A204.1 (cell line): ENCODE measurements around the gene TNP2.

Experiments used
- FAIRE-seq: peaks from 2 replicates; lab custom pipeline; 2012; peaks lifted over from hg19 to GRCh38; lab: Jason Lieb, UNC

The TNP2 gene

GRCh38 chr16:11255737-11256660 lies 13.1 kb downstream of the TNP2 start, which contains the start of gene SOCS1:
Gene SOCS1, minus strand, starts transcription at chr16:11256204. Its CDS starts 726 bp downstream, at chr16:11255478.
- FAIRE-seq: no peak

DNA sequence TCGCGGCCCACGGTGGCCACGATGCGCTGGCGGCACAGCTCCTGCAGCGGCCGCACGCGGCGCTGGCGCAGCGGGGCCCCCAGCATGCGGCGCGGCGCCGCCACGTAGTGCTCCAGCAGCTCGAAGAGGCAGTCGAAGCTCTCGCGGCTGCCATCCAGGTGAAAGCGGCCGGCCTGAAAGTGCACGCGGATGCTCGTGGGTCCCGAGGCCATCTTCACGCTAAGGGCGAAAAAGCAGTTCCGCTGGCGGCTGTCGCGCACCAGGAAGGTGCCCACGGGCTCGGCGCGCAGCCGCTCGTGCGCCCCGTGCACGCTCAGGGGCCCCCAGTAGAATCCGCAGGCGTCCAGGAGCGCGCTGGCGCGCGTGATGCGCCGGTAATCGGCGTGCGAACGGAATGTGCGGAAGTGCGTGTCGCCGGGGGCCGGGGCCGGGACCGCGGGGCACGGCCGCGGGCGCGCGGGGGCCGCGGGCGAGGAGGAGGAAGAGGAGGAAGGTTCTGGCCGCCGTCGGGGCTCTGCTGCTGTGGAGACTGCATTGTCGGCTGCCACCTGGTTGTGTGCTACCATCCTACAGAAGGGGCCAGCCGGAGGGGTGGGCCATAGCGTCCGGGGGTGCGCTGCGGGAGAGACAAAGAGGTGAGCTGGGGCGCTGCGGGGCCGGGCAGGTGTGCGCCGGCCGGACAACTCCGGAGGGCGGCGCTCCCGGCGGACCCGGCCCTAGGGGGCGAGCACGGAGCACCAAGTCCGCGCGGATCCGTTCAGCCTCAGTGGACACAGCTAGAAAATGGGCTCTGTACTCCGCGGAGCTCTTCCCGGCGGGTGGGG lies 14.0 kb downstream of the TNP2 start:
- no peak for FAIRE-seq

DNA sequence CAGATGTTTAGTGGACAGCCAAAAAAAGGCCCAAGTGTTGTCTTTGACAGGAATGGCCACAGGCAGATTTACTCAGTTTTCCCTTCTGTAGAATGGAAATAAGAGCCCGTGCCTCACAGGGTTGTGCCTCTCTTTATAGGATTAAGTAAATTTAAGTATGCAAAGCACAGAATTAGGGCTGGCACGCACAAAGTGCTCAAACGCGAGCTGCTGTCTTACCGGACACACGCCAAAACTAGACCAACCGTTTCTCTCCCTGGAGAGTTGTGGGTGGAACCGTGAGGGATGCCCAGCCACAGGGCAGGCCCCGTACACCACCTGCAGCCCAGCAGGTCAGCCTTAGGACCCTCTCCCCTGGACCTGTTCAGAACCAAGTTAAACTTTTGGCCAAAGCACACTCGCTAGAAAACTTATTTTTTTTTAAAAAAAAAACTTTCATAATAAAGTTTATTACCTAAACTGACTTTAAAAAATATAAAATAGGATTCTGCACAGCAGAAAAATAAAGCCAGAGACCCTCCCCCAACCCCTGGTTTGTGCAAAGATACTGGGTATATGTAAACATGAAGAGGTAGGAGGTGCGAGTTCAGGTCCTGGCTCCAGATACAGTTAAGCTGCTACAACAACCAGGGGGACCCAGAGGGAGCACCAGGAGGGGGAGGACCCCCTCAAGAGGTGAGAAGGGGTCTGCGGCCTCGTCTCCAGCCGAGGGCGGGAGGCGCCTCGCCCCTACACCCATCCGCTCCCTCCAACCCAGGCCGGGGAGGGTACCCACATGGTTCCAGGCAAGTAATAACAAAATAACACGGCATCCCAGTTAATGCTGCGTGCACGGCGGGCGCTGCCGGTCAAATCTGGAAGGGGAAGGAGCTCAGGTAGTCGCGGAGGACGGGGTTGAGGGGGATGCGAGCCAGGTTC lies 14.9 kb downstream of the TNP2 start:
- FAIRE-seq: no peak

DNA sequence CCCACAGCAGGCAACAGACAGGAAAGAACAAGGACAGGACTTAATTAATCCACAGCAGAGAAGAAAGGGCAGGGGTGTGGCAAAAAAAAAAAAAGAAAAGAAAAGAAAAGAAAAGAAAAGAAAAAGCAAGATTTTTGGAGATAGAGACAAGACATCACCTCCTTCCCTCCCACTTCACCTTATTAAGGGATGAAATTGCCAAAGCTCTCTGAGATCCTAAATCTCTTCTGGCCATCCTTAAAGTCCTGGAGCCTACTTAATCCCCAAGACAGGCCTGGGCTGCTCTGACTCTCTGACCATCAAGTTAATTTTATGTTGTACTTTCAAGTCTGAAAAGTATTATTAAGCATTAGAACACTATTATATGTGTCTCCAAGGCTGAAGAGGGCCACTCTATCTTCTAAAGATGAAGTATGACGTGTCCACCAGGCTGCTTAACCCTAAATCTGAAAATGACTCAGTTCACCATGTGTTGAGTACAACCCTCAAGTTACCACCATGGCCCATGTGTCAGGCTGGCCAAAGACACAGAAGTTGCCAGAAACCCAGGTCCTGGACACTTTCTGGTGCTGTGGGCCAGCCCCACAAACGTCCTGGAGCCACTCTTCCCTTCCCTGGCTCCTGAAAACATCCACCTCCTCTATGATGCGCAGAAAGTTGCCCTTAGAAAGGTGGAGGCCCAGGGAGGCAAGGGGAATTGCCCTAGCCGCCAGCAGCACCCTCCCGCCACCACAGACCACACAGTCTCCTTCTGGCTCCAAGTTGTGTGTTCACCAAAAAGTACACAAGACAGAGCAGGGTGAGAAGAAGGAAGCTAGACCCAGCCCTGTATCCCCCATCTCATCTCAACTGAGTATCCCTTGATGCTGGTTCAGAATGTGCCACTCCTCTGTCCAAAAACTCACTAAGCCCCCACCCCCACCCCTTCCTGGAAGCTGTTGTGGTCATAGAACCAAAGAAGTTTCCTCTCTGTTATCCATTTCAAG lies 15.8 kb downstream of the TNP2 start:
- no peak for FAIRE-seq

GRCh38 chr16:11252482-11252931 lies 16.6 kb downstream of the TNP2 start:
- no peak for FAIRE-seq

- no peak for FAIRE-seq
Observed at GRCh38 chr16:11251525-11252481, 17.3 kb downstream of the TNP2 start.

DNA sequence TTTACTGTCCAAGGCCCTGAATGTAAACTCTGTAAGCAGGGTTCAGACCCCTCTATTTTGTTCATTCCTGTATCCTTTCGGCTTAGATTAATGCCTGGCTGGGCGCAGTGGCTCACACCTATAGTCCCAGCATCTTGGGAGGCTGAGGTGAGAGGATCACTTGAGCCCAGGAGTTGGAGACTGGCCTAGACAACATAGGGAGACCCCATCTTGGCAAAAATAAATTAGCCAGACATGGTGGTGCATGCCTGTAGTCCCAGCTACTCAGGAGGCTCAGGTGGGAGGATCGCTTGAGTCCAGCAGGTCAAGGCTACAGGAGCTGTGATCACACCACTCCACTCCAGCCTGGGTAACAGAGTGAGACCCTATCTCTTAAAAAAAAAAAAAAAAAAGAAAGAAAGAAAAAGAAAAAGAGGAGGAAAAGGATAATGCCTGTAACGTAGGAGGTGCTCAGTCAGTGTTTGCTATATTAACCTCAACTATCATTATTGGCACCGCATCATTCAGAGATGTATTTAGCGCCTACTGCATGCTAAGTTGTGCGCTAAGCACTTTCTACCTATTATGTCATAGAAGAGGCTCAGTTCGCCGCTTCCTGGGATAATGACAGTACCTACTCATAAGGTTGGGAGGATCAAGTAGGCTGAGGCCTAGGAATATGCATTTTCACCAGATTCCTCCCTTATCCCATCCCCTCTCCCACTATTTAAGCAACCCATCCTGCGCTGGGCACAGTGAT lies 18.2 kb downstream of the TNP2 start:
- no peak for FAIRE-seq

GRCh38 chr16:11250091-11250785 lies 18.9 kb downstream of the TNP2 start:
- no peak for FAIRE-seq

- FAIRE-seq: no peak
Observed at GRCh38 chr16:11249233-11250061, 19.7 kb downstream of the TNP2 start.

DNA sequence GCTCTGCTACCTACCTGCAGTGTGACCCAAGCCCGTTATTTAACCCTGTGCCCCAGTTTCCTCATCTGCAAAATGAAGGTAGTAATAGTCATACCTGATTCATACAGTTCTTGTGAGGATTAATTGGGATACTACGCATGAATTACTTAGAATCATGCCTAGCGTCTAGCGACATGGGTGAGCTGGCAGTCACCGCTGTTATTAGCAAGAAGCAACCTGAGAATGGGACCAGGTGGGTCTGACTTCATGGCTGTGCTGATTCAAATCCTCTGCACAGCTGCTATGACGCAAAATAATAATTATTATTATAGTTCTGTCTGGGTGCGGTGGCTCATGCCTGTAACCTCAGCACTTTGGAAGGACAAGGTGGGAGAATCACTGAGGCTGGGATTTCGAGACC lies 21.0 kb downstream of the TNP2 start:
- FAIRE-seq: no peak

DNA sequence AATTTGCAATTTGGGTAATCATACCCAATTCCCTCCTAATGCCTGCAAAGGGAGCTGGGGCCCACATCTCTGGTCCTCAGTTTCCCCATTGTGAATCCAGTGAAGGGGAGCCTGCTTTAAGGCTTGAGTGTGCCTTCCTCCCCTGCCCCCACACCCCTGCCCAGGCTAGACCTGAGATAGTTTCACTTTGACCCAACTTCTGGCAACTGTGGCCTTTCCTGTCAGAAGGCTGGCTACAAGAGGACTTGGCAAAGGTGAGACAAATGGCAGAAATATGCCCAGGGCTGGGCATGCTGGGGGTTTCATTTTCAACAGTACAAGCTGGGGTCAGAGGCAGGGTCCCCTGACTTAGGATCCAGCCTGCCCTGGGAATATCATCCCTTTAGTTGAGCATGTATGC lies 23.1 kb downstream of the TNP2 start:
- no peak for FAIRE-seq

DNA sequence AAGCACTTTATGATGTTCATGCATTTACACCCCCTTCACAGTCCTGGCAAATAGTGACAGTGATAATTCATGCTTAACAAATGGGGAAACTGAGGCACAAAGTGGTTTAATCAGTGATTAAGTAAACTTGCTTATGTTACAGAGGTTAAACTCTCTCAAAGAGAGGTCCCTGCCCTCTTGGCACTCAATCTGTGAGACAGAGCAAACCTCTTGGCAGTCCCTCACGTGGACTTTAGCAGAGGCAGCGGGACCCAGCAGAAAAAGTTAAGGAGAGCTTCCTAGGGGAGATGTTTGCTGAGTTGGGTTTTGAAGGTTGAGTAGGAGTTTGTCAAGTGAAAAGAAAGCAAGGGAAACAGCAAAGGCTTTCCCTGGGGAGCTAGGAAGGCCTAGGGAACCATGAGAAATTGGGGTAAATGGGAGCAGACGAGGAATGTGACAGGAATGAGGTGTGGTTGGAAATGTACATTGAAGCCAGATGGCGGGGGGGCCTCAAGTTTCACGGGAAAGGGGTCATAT lies 23.8 kb downstream of the TNP2 start:
- no peak for FAIRE-seq

DNA sequence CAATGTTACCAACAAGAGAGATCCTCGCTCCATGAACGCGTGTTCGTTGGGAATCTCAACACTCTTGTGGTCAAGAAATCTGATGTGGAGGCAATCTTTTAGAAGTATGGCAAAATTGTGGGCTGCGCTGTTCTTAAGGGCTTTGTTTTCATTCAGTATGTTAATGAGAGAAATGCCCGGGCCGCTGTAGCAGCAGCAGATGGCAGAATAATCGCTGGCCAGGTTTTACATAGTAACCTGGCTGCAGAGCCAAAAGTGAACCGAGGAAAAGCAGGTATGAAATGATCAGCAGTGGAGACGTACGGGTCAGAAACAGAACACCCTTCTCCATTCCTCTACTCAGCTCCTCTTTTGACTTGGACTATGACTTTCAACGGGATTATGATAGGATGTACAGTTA lies 26.5 kb downstream of the TNP2 start:
- FAIRE-seq: no peak

DNA sequence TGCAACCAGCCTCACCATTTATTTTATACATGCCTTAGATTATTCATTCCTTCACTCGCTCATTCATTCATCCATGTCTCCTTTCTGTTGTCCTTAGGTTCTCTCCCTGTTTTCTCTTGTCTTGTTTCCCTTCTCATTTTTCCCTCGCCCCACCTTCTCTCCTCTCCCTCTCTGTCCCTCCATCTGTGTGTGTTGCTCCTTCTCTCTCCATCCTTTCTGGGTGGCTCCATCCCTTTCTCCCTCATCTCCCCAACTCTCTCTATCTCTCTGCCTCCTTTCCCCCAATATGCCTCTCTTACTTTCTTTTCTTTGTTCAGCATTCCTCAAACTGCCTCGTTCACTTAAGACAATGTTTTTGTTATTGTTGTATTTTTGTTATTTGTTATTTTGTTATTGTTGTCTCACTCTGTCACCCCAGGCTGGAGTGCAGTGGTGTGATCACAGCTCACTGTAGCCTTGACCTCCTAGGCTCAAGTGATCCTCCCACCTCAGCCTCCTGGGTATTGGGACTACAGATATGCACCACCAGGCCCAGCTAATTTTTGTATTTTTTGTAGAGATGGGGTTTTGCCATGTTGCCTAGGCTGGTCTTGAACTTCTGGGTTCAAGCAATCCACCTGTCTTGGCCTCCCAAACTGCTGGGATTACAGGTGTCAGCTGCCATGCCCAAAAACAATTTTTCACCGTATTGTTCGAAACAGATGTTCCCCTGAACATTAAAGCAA lies 27.5 kb downstream of the TNP2 start:
- FAIRE-seq: no peak

GRCh38 chr16:11240636-11241473 lies 28.3 kb downstream of the TNP2 start:
- no peak for FAIRE-seq
